Mesodermal cell (in vitro differentiated cells): ENCODE results near the gene CDYL.
"Not testable (repeated sequence)": the region's sequence is repeated elsewhere in the genome, so short reads cannot be mapped to it uniquely, and the experiment has no call there.

Experiments used
- H3K27ac ChIP-seq: 2 replicates; pipeline ENCODE4 v1.7.0; 2013; ENCODE audit warnings: mild to moderate bottlenecking, low read depth, low read length, moderate library complexity; ENCODE audit not compliant: severe bottlenecking
- H3K36me3 ChIP-seq: 2 replicates; pipeline ENCODE4 v1.7.1; 2013; ENCODE audit warnings: mild to moderate bottlenecking, low read length, moderate library complexity; ENCODE audit not compliant: control insufficient read depth, insufficient read depth
- H3K4me1 ChIP-seq: one replicate; pipeline ENCODE4 v1.7.1; 2013; ENCODE audit warnings: mild to moderate bottlenecking, low read length; ENCODE audit not compliant: insufficient read depth, control insufficient read depth, poor library complexity, severe bottlenecking
- H3K4me3 ChIP-seq: 2 replicates; pipeline ENCODE4 v1.7.0; 2013; ENCODE audit warnings: low read length, control low read depth, mild to moderate bottlenecking; ENCODE audit not compliant: insufficient read depth, poor library complexity, severe bottlenecking; ENCODE audit errors: extremely low read depth
- H3K9me3 ChIP-seq: 2 replicates; pipeline ENCODE4 v1.7.1; 2013; ENCODE audit warnings: mild to moderate bottlenecking, low read length, moderate library complexity; ENCODE audit not compliant: control insufficient read depth
- WGBS, 2 experiments: methylation state at CpG; one replicate each; pipeline ENCODE4 v1.1.5; 2013; ENCODE audit warnings: missing lambda C conversion rate in 2 of 2; ENCODE audit not compliant: insufficient coverage in 2 of 2; 5-methylcytosine and 5-hydroxymethylcytosine counted together

The CDYL gene

GRCh38 chr6:4858194-4859015, 82.2 kb downstream of the CDYL start:
- WGBS, 2 experiments = 93 to 95% methylated on average over 5 of the region's 8 CpGs
- Histone ChIP-seq H3K27ac (no peak overlapping the region), H3K9me3 (peaks cover 1% of the 10 kb centered on the region), H3K36me3 (peaks cover 24% of the 10 kb centered on the region), H3K4me3 (no peak overlapping the region), H3K4me1 (peaks cover 9% of the 10 kb centered on the region)

DNA sequence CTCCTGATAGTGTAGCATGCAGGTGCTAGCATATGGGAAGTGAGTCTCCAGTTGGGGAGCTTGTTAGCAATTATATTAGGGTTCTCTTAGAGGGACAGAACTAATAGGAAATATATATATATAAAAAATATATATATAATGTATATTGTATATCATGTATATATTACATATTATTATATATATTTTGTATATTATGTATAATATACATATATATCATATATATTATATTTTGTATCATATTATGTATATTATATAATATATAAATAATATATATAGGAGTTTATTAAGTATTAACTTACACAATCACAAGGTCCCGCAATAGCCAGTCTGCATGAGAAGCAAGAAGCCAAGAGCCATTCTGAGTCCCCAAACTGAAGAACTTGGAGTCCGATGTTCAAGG, 84.2 kb downstream of the CDYL start:
- Histone ChIP-seq H3K27ac (no peak overlapping the region), H3K36me3 (peaks cover 25% of the 10 kb centered on the region), H3K4me3 (no peak overlapping the region), H3K4me1 (no peaks in the 10 kb centered on the region), H3K9me3 (peaks cover 12% of the 10 kb centered on the region)
- 100% methylated on average over 1 of the region's 2 CpGs for WGBS, 2 experiments

DNA sequence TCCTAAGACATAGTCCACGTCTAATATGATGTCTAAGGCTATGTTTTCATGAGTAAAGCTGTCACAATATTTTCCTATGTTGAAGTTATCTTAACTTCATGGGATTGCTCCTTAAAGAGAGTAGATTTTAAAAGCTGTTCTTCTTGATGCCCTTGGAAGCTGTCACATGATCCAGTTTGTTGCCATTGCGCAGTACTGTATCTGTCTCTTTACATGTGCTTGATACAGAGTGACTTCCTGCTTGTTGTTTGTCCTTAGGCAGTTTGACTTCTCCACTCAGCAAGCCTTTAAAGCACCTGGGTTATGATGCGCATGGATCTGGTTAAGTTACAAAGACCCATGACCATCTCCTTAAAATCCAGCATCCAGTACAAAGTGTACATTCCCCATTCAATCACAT, 85.4 kb downstream of the CDYL start:
- peaks cover 18% of the 10 kb centered on the region for H3K36me3 ChIP-seq
- no peak overlapping the region for H3K27ac ChIP-seq
- 100% methylated on average over 2 to 3 of the region's 3 CpGs for WGBS, 2 experiments
- peaks cover 12% of the 10 kb centered on the region for H3K9me3 ChIP-seq
- H3K4me1 ChIP-seq = no peaks in the 10 kb centered on the region
- no peak overlapping the region for H3K4me3 ChIP-seq

DNA sequence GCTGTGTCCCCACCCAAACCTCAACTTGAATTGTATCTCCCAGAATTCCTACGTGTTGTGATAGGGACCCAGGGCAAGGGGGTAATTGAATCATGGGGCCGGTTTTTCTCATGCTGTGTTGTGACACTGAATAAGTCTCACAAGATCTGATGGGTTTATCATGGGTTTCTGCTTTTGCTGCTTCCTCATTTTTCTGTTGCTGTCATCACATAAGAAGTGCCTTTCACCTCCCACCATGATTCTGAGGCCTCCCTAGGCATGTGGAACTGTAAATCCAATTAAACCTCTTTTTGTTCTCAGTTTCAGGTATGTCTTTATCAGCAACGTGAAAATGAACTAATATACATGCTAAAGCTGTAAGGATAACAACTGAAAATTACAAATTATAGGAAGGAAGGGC, 88.3 kb downstream of the CDYL start:
- Histone ChIP-seq H3K4me1 (no peaks in the 10 kb centered on the region), H3K36me3 (peaks cover 13% of the 10 kb centered on the region), H3K4me3 (no peak overlapping the region), H3K9me3 (peaks cover 16% of the 10 kb centered on the region), H3K27ac (no peak overlapping the region)
- WGBS, 2 experiments = 100% methylated on average over 1 of the region's 3 CpGs; no CpG with 5 or more reads in 1 of the 2 experiments

- H3K4me1 ChIP-seq, H3K4me3 ChIP-seq, H3K27ac ChIP-seq: not testable (repeated sequence)
- WGBS, 2 experiments = 88 to 98% methylated on average over 4 of the region's 4 CpGs
- Histone ChIP-seq H3K9me3 (peaks cover 16% of the 10 kb centered on the region), H3K36me3 (peaks cover 13% of the 10 kb centered on the region)
Measured at GRCh38 chr6:4865006-4865405, 88.8 kb downstream of the CDYL start.

GRCh38 chr6:4870821-4871494, 94.8 kb downstream of the CDYL start:
- Histone ChIP-seq H3K4me1 (peaks cover 10% of the 10 kb centered on the region), H3K4me3 (no peak overlapping the region), H3K27ac (no peak overlapping the region), H3K36me3 (no peaks in the 10 kb centered on the region), H3K9me3 (peaks cover 4% of the 10 kb centered on the region)
- WGBS, 2 experiments = no CpG with 5 or more reads among the region's 3 CpGs

- H3K9me3 ChIP-seq = peaks cover 4% of the 10 kb centered on the region
- no peak overlapping the region for H3K27ac ChIP-seq
- no peaks in the 10 kb centered on the region for H3K36me3 ChIP-seq
- 86 to 90% methylated on average over 4 to 5 of the region's 5 CpGs for WGBS, 2 experiments
- peaks cover 10% of the 10 kb centered on the region for H3K4me1 ChIP-seq
- no peak overlapping the region for H3K4me3 ChIP-seq
Measured at GRCh38 chr6:4871825-4872224, 95.6 kb downstream of the CDYL start.

DNA sequence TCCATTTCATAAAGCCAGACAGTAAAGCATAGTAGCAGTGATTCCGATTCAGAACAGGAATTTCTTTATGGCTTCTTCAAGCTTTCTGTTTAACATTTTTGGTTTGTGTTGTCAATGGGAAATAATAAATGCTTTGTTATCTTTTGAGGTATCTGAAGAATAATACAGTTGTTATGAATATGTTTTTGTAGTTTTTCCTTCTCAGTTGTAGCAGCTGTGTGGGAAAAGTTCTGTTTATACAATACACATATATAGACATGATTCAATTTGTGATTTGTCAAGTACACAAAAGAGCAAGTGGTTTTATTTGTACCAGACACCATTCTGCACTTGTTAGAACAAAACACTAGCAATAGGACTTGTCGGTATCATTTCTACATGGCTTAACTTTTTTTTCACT, 96.6 kb downstream of the CDYL start:
- 100% methylated on average over 2 of the region's 2 CpGs; no CpG with 5 or more reads in 1 of the 2 experiments for WGBS, 2 experiments
- no peak overlapping the region for H3K4me3 ChIP-seq
- no peak overlapping the region for H3K27ac ChIP-seq
- H3K4me1 ChIP-seq = peaks cover 10% of the 10 kb centered on the region
- H3K9me3 ChIP-seq = no peaks in the 10 kb centered on the region
- H3K36me3 ChIP-seq = no peaks in the 10 kb centered on the region

DNA sequence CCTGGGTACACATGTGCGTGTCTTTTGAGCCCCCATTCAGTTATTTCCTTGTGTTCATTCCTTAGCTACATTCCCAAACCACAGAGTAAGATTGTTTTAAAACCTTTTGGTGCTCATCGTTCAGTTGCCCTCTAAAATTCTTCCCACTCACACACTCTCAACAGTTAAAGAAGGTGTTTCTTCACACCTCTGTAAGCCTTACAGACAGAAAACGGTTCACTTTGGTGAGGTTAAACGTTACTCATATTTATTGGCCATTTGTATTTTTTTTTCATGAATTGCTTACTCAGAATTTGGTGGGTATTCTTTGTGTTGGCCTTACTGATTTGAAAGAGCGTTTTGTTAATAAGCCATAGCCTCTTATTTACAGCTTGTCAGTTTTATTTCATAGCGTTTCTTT, 97.7 kb downstream of the CDYL start:
- H3K27ac ChIP-seq = no peak overlapping the region
- no peaks in the 10 kb centered on the region for H3K9me3 ChIP-seq
- WGBS, 2 experiments = 80 to 96% methylated on average over 2 of the region's 6 CpGs
- H3K4me1 ChIP-seq = peaks cover 10% of the 10 kb centered on the region
- H3K4me3 ChIP-seq = no peak overlapping the region
- no peaks in the 10 kb centered on the region for H3K36me3 ChIP-seq

- Histone ChIP-seq H3K4me3 (no peak overlapping the region), H3K9me3 (no peaks in the 10 kb centered on the region), H3K36me3 (no peaks in the 10 kb centered on the region), H3K4me1 (no peaks in the 10 kb centered on the region), H3K27ac (no peak overlapping the region)
- 80 to 95% methylated on average over 3 to 4 of the region's 6 CpGs for WGBS, 2 experiments
Measured at GRCh38 chr6:4879741-4880275, 103.6 kb downstream of the CDYL start.

GRCh38 chr6:4880363-4880762, 104.2 kb downstream of the CDYL start:
- Histone ChIP-seq H3K9me3 (no peaks in the 10 kb centered on the region), H3K4me3 (no peak overlapping the region), H3K4me1 (no peaks in the 10 kb centered on the region), H3K36me3 (no peaks in the 10 kb centered on the region), H3K27ac (no peak overlapping the region)
- 100% methylated on average over 2 of the region's 3 CpGs; no CpG with 5 or more reads in 1 of the 2 experiments for WGBS, 2 experiments
